ENCODE results near the gene SRGAP1.
A peak's percentile ranks its signal among the peaks of the same experiment; 100 is the strongest.

The SRGAP1 gene

GRCh38 chr12:64083285-64084210 lies 239.0 kb downstream of the SRGAP1 start (continued):
- no peak for TF ChIP-seq ZNF518A (tag by site-specific recombination; conservative IDR thresholded peaks at IDR 0.05; ENCODE audit: low read depth)
- no peak for TF ChIP-seq ZNF701 (tag by site-specific recombination; IDR thresholded peaks at IDR 0.05)
- TF ChIP-seq ZNF529 (tag by site-specific recombination; IDR thresholded peaks at IDR 0.05; ENCODE audit: insufficient replicate concordance): no peak
- no peak for TF ChIP-seq ZNF555 (tag by site-specific recombination; conservative IDR thresholded peaks at IDR 0.05)
- no peak for TF ChIP-seq ZNF140 (tag by site-specific recombination; IDR thresholded peaks at IDR 0.05)
- peak; percentile 81 for TF ChIP-seq ATF2 (tag by site-specific recombination; IDR thresholded peaks at IDR 0.05; ENCODE audit: low read depth)
- TF ChIP-seq ZNF169 (tag by site-specific recombination; IDR thresholded peaks at IDR 0.05): no peak
- no peak for TF ChIP-seq ZNF121 (tag by site-specific recombination; IDR thresholded peaks at IDR 0.05)
- no peak for TF ChIP-seq ZNF394 (tag by site-specific recombination; IDR thresholded peaks at IDR 0.05; ENCODE audit: borderline replicate concordance)
- TF ChIP-seq ZNF148 (tag by site-specific recombination; IDR thresholded peaks at IDR 0.05; ENCODE audit: borderline replicate concordance): no peak
- TF ChIP-seq ZNF544 (tag by site-specific recombination; IDR thresholded peaks at IDR 0.05): no peak
- TF ChIP-seq ZNF366 (tag by site-specific recombination; conservative IDR thresholded peaks at IDR 0.05): peak; percentile 61
- TF ChIP-seq ZNF132 (tag by site-specific recombination; IDR thresholded peaks at IDR 0.05; ENCODE audit: borderline replicate concordance): no peak
- TF ChIP-seq ZNF776 (tag by site-specific recombination; IDR thresholded peaks at IDR 0.05; ENCODE audit: borderline replicate concordance): no peak
- no peak for TF ChIP-seq ZNF585B (tag by site-specific recombination; IDR thresholded peaks at IDR 0.05)
- TF ChIP-seq IKZF3 (tag by site-specific recombination; IDR thresholded peaks at IDR 0.05): no peak
- no peak for TF ChIP-seq PRDM10 (tag by site-specific recombination; IDR thresholded peaks at IDR 0.05)
- peak; percentile 87 for TF ChIP-seq FEZF1 (tag by site-specific recombination; IDR thresholded peaks at IDR 0.05)
- TF ChIP-seq ZNF558 (tag by site-specific recombination; IDR thresholded peaks at IDR 0.05): no peak
- TF ChIP-seq ZNF398 (tag by site-specific recombination; IDR thresholded peaks at IDR 0.05): no peak
- TF ChIP-seq ZNF221 (tag by site-specific recombination; IDR thresholded peaks at IDR 0.05; ENCODE audit: borderline replicate concordance): no peak
- no peak for TF ChIP-seq ZNF645 (tag by site-specific recombination; IDR thresholded peaks at IDR 0.05)
